Gastroesophageal sphincter (tissue), 4 donors: ENCODE results near the gene CHST12. TPM values are rescaled to one million over a fixed set of nuclear protein-coding genes. Genes with fewer than 3 reads are reported as not detected.

Experiments used
- ATAC-seq: fragments of 150-250 bp; one replicate; pipeline ENCODE4 v1.9.1; 2016; ENCODE audit warnings: mild to moderate bottlenecking, moderate library complexity
- H3K27ac ChIP-seq, 4 donors: fragments of 200-600 bp; sonication (generic) in 3 of 4; 1 replicate in 3 of 4; 2 replicates in 1 of 4; pipeline ENCODE4 v1.5.1; 2016 to 2019
- H3K27me3 ChIP-seq: fragments of 200-600 bp; sonication (generic); one replicate; pipeline ENCODE4 v1.5.1; 2019
- H3K36me3 ChIP-seq, 2 donors: fragments of 200-600 bp; sonication (generic); one replicate each; pipeline ENCODE4 v1.5.1; 2019; ENCODE audit warnings: control low read depth in 1 of 2
- H3K4me1 ChIP-seq, 3 donors: fragments of 200-600 bp; sonication (generic); 1 replicate in 2 of 3; 2 replicates in 1 of 3; pipeline ENCODE4 v1.5.1; 2016 to 2019; ENCODE audit warnings: control low read depth in 2 of 3
- H3K4me3 ChIP-seq, 2 donors: fragments of 200-600 bp; sonication (generic); one replicate each; pipeline ENCODE4 v1.5.1; 2019; ENCODE audit warnings: mild to moderate bottlenecking in 1 of 2, moderate library complexity in 1 of 2
- H3K9me3 ChIP-seq, 3 donors: fragments of 200-600 bp; sonication (generic); one replicate each; pipeline ENCODE4 v1.5.1; 2017 to 2019; ENCODE audit warnings: control low read depth in 2 of 3
- CTCF ChIP-seq, 4 experiments: fragments of 200-600 bp in 2 of 4; fragments of 450-650 bp in 2 of 4; sonication (generic) in 1 of 4; IDR thresholded peaks; one replicate each; pipeline ENCODE4 v1.5.1; 2017 to 2019; ENCODE audit warnings: antibody characterized with exemption in 4 of 4, mild to moderate bottlenecking in 2 of 4, moderate library complexity in 2 of 4
- EP300 ChIP-seq: sonication (generic); formaldehyde crosslinking; IDR thresholded peaks from one replicate; pipeline ENCODE4 v1.6.1; 2017; ENCODE audit warnings: antibody characterized with exemption, mild to moderate bottlenecking
- POLR2A ChIP-seq, 2 donors: fragments of 450-650 bp; IDR thresholded peaks; one replicate each; pipeline ENCODE4 v1.6.1; 2017; ENCODE audit warnings: antibody characterized with exemption in 2 of 2, mild to moderate bottlenecking in 2 of 2, moderate library complexity in 1 of 2
- POLR2AphosphoS5 ChIP-seq: sonication (generic); formaldehyde crosslinking; IDR thresholded peaks from one replicate; pipeline ENCODE4 v1.6.1; 2017; ENCODE audit warnings: antibody characterized with exemption
- WGBS, 2 donors: methylation state at CpG; one replicate each; pipeline ENCODE4 v1.1.5; 2018; ENCODE audit warnings: low coverage in 1 of 2; 5-methylcytosine and 5-hydroxymethylcytosine counted together
- total RNA-seq, 4 donors: library from RNA; depleted of rRNA; stranded (reverse); fragments of >200 nt; gene quantifications; one replicate each; pipeline ENCODE4 v1.1.0, GENCODE V29; 2016

CHST12 gene
- total RNA-seq, 4 donors from 2014 or later, result 8.3 to 18.3 (median 13.4) TPM

GRCh38 chr7:2431260-2431867 lies 28.0 kb downstream of the CHST12 start:
- 79 to 100% methylated on average over 1 to 3 of the region's 3 CpGs for WGBS, 2 donors
- H3K27me3 ChIP-seq, result no peaks in the 10 kb centered on the region
- H3K4me3 ChIP-seq, result no peak overlapping the region
- no peak for TF ChIP-seq POLR2A (IDR thresholded peaks at IDR 0.05)
- no peak for TF ChIP-seq EP300
- peak in 1 of 4 experiments; percentile 34 for TF ChIP-seq CTCF (IDR thresholded peaks at IDR 0.05)
- no peak for TF ChIP-seq POLR2AphosphoS5
- H3K27ac ChIP-seq, result no peak overlapping the region
- no peak for ATAC-seq
- peaks cover 0 to 5% (median 0%) of the 10 kb centered on the region in 3 donors for H3K9me3 ChIP-seq
- H3K4me1 ChIP-seq, result no peaks in the 10 kb centered on the region
- H3K36me3 ChIP-seq, result peaks cover 0 to 41% of the 10 kb centered on the region in 2 donors

GRCh38 chr7:2432910-2433712 lies 29.7 kb downstream of the CHST12 start:
- TF ChIP-seq POLR2A (IDR thresholded peaks at IDR 0.05), result no peak
- no peak for TF ChIP-seq CTCF (IDR thresholded peaks at IDR 0.05)
- no peak for TF ChIP-seq POLR2AphosphoS5
- TF ChIP-seq EP300, result no peak
- H3K27ac ChIP-seq, result no peak overlapping the region
- peaks cover 0 to 5% (median 0%) of the 10 kb centered on the region in 3 donors for H3K9me3 ChIP-seq
- ATAC-seq, result no peak
- 99 to 100% methylated on average over 3 to 35 of the region's 85 CpGs for WGBS, 2 donors
- H3K4me3 ChIP-seq, result no peak overlapping the region
- no peaks in the 10 kb centered on the region for H3K27me3 ChIP-seq
- H3K4me1 ChIP-seq, result peaks cover 0 to 3% (median 2%) of the 10 kb centered on the region in 3 donors
- H3K36me3 ChIP-seq, result peaks cover 0 to 57% of the 10 kb centered on the region in 2 donors

GRCh38 chr7:2433713-2434550 lies 30.5 kb downstream of the CHST12 start:
- no peaks in the 10 kb centered on the region for H3K27me3 ChIP-seq
- H3K36me3 ChIP-seq, result peaks cover 0 to 64% of the 10 kb centered on the region in 2 donors
- peaks cover 0 to 5% (median 0%) of the 10 kb centered on the region in 3 donors for H3K9me3 ChIP-seq
- no peak overlapping the region for H3K4me3 ChIP-seq
- no peak overlapping the region for H3K27ac ChIP-seq
- ATAC-seq, result no peak
- 80 to 95% methylated on average over 1 to 30 of the region's 42 CpGs for WGBS, 2 donors
- no peak for TF ChIP-seq CTCF (IDR thresholded peaks at IDR 0.05)
- no peak for TF ChIP-seq POLR2A (IDR thresholded peaks at IDR 0.05)
- no peak for TF ChIP-seq EP300
- TF ChIP-seq POLR2AphosphoS5, result no peak
- H3K4me1 ChIP-seq, result peaks cover 0 to 11% (median 7%) of the 10 kb centered on the region in 3 donors

DNA sequence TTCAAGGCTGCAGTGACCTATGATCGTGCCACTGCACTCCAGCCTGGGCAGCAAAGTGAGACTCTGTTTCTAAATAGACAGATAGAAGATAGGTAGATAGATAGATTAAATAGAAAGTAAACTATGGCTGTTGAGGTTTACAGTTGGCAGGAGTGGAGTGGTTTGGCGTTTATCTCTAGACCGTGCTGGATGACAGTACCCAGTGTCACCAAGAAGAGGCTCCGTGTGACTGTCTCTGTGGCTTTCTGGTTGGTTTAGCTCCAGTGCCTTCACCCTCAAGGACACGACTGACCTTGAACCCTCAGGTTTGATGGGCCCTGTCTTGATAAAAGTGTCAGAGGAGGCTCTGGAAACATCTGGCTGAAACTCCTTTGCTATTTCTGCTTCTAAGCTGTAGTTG lies 31.7 kb downstream of the CHST12 start:
- Histone ChIP-seq H3K27ac (no peak overlapping the region), H3K27me3 (no peaks in the 10 kb centered on the region), H3K4me3 (no peak overlapping the region), H3K4me1 (peaks cover 0 to 11% (median 8%) of the 10 kb centered on the region in 3 donors), H3K9me3 (peaks cover 0 to 5% (median 0%) of the 10 kb centered on the region in 3 donors), H3K36me3 (peaks cover 0 to 75% of the 10 kb centered on the region in 2 donors)
- TF ChIP-seq CTCF (IDR thresholded peaks at IDR 0.05), result no peak
- TF ChIP-seq EP300, result no peak
- TF ChIP-seq POLR2AphosphoS5, result no peak
- no peak for ATAC-seq
- WGBS, 2 donors, result 83 to 94% methylated on average over 2 to 4 of the region's 5 CpGs
